ENCODE data around the gene UNG.

The UNG gene

GRCh38 chr12:109147954-109148353, 50.6 kb downstream of the UNG start:
- no peak for TF ChIP-seq CTCF (IDR thresholded peaks at IDR 0.05; ENCODE audit: control extremely low read depth, extremely low read depth, low read depth, missing control alignments)
- POLR2A ChIA-PET = no interaction called here
- CTCF ChIA-PET = interaction anchor here (0.9 to 1.4 kb wide), 6 partner anchors 8 to 36 kb away, joined by 3 to 4 read pairs (median 3); no protein-coding TSS in a partner anchor
- no peak for DNase-seq (ENCODE audit: extremely low spot score)

GRCh38 chr12:109150124-109150640, 52.8 kb downstream of the UNG start:
- DNase-seq (ENCODE audit: extremely low spot score) = no peak
- ChIA-PET CTCF (interaction anchor here (0.7 to 1.0 kb wide), 2 partner anchors 38 to 244 kb away, joined by 3 to 4 read pairs; no protein-coding TSS in a partner anchor), POLR2A (no interaction called here)
- TF ChIP-seq CTCF (IDR thresholded peaks at IDR 0.05; ENCODE audit: control extremely low read depth, extremely low read depth, low read depth, missing control alignments) = no peak

GRCh38 chr12:109151457-109151856, 54.1 kb downstream of the UNG start:
- DNase-seq (ENCODE audit: extremely low spot score) = no peak
- TF ChIP-seq CTCF (IDR thresholded peaks at IDR 0.05; ENCODE audit: control extremely low read depth, extremely low read depth, low read depth, missing control alignments) = no peak
- POLR2A ChIA-PET = no interaction called here
- CTCF ChIA-PET = no interaction called here

GRCh38 chr12:109153821-109154441, 56.5 kb downstream of the UNG start:
- POLR2A ChIA-PET = interaction anchor here (0.7 kb wide), 1 partner anchor 8 kb away, joined by 5 read pairs; no protein-coding TSS in a partner anchor
- CTCF ChIA-PET = interaction anchor here (1.6 kb wide), 1 partner anchor 42 kb away, joined by 6 read pairs; no protein-coding TSS in a partner anchor
- DNase-seq (ENCODE audit: extremely low spot score) = no peak
- TF ChIP-seq CTCF (IDR thresholded peaks at IDR 0.05; ENCODE audit: control extremely low read depth, extremely low read depth, low read depth, missing control alignments) = no peak

- no peak for TF ChIP-seq CTCF (IDR thresholded peaks at IDR 0.05; ENCODE audit: control extremely low read depth, extremely low read depth, low read depth, missing control alignments)
- ChIA-PET POLR2A (interaction anchor here (0.7 kb wide), 1 partner anchor 9 kb away, joined by 5 read pairs; no protein-coding TSS in a partner anchor), CTCF (interaction anchor here (1.6 kb wide), 1 partner anchor 43 kb away, joined by 6 read pairs; no protein-coding TSS in a partner anchor)
- peak; percentile 93 for DNase-seq (ENCODE audit: extremely low spot score)
Measured at GRCh38 chr12:109154451-109155438, 57.3 kb downstream of the UNG start.

- ChIA-PET CTCF (no interaction called here), POLR2A (no interaction called here)
- DNase-seq (ENCODE audit: extremely low spot score) = no peak
- TF ChIP-seq CTCF (IDR thresholded peaks at IDR 0.05; ENCODE audit: control extremely low read depth, extremely low read depth, low read depth, missing control alignments) = no peak
Measured at GRCh38 chr12:109156036-109156435, 58.6 kb downstream of the UNG start.
